GM18520 (cell line): Measurements from ENCODE around the gene ITPR1.

Experiments
- ATAC-seq: cut with Tn5 transposase; IDR thresholded peaks from one replicate; pipeline ENCODE4 v1.9.1; 2021; ENCODE audit not compliant: unreplicated experiment

Gene ITPR1

GRCh38 chr3:4633078-4634004 lies 140.2 kb downstream of the ITPR1 start:
- peak; percentile 60 for ATAC-seq

- no peak for ATAC-seq
Observed at GRCh38 chr3:4634894-4635293, 141.7 kb downstream of the ITPR1 start.

DNA sequence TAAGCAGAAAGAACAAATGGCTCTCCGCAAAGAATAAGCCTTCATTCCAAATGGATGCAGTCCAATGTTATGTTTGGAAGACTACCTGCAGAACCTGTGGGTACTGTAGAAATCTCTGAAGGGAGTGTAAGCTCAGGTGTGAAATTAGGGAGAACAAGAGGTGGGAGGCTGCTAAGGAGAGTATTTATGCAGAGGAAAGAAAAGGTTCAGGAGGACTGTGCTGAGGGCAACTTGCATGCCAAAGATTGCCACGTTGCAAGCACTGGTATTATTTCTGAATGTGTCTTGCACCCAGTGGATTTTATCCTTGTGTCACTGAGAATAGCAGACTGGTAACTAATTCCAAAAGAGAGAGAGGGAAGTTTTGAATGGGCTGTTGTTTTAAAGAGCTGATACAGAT lies 144.1 kb downstream of the ITPR1 start:
- ATAC-seq: no peak

- no peak for ATAC-seq
Observed at GRCh38 chr3:4641863-4642563, 148.9 kb downstream of the ITPR1 start.

DNA sequence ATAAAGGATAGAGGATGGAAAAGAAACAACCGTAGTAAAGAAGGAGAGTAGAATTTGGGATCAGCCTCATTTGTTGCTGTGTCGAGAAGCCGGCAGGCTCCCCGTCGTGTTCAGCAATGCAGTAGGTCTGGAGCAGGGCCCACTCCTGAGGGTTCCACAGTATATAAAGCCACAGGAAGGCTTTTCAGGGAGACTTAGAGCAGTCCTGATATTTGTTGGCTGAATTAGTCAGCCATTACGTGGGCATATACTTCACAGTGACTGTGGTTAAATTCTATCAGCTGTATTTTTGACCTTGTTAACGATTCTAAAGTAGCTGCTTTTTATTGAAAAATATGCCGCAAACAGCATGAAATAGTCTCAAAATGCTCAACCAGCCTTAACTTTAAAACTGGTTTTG lies 149.5 kb downstream of the ITPR1 start:
- no peak for ATAC-seq

DNA sequence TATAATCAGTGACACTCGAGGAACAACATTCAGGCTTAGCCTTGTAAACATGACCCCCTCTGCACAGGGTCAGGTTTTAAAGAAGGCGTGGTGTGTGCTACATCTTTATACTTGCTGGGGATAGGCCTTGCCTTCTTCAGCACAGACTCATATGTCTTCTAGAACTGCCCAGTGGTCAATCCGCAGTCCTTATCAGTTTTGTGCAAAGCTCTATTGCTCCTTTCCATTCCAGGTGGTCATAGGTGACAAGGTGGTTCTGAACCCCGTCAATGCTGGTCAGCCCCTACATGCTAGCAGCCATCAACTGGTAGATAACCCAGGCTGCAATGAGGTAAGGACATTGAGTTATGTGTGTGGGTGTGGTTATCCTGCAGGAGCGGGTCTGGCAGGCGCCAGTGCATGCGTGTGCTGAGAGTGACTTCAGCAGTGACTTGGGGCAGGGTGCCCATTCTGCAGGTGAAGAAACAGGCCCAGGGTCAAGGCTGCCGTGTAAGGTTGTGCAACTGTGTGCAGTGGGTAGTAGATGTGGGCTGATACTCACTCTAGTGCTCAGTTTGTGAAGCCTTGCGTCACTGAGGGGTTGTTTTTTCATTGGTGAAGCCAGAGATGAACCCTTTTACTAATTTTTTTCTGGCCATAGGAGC lies 150.9 kb downstream of the ITPR1 start:
- no peak for ATAC-seq

GRCh38 chr3:4644951-4645350 lies 151.8 kb downstream of the ITPR1 start:
- ATAC-seq: no peak

- ATAC-seq: no peak
Observed at GRCh38 chr3:4645468-4645867, 152.3 kb downstream of the ITPR1 start.

DNA sequence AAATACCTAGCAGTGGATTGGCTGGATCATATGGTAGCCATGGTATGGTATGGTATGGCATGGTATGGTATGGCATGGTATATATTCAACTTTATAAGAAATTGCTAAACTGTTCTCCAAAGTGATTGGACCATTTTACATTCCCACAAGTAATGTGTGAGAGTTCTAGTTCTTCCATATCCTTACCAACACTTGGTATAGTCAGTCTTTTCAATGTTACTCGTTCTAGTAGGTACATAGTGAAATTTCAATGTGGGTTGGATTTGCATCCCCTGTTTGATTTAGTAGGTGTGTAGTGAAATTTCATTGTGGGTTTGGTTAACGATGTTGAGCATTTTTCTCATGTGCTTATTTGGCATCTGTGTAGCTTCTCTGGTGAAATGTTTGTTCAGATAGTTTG lies 154.3 kb downstream of the ITPR1 start:
- no peak for ATAC-seq

- no peak for ATAC-seq
Observed at GRCh38 chr3:4655145-4656045, 162.2 kb downstream of the ITPR1 start.

DNA sequence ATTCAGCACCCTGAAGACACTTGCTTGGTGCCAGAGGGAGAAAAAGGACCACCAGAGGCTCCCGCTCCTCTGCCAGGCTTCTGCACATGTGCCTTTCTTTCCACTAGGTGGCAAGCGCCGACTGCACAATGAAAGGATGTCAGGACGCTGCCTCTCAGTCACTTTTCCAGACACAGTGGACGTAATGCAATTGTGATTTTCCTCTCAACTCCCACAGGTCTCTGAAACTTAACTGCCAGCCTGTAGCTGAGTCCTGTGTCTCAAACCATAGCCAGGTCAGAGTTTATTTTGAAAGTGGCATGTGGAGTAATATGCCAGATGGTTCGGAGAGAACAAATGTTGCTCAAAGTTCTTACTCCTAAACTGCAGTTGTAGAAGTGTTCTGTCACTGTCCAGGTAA lies 162.9 kb downstream of the ITPR1 start:
- ATAC-seq: no peak

- no peak for ATAC-seq
Observed at GRCh38 chr3:4656626-4657328, 163.6 kb downstream of the ITPR1 start.

DNA sequence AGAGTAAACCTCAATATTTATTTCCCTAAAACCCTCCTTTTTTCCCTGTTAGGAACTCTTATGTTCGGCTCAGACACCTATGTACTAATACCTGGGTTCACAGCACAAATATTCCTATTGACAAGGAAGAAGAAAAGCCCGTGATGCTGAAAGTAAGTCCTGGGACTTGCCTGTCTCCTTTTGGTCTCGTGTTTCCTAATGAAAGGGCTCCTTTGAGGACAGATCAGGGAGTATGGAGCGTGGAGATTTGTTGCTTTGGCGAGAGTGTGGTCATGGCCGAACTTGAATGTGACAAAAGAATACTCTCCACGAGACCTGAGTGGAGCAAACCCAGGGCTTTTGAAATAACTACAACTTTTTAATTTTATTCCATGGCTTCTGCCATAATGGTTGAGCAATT lies 167.8 kb downstream of the ITPR1 start:
- no peak for ATAC-seq

DNA sequence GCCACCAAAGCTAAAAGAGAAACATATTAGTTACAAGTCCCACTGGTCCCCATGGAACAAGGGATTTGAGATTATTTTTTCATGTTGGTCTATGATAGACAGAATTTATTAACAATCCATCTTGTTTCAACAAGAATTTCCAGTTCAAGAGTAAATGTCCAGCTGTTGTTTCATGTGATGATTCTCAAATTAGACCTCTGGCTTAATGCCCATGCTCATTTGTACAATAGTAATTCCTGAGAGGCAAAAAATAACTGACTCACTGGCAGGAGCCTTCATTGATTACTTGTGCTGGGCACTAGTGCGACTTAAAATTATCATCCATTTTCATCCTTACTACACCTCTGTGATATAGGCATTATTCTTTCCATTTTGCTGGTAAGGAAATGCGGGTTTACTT lies 171.3 kb downstream of the ITPR1 start:
- ATAC-seq: no peak

DNA sequence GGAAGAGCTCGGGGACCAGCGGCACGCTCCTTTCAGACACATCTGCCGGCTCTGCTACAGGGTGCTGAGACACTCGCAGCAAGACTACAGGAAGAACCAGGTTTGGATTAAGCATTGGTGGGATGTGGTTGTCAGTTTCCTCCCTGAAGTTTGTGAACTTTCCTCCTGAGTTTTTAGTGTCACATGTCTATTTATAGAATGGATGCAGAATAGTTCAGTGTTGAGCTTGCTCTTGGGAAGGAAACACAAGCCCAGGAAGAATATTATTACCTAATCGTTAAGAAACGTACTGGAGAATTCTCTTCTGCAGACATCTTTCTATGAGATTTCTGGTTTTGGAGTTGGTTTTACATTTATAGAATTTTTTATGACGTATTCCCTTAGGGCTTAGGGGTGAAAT lies 172.0 kb downstream of the ITPR1 start:
- ATAC-seq: no peak

GRCh38 chr3:4666071-4666470 lies 172.9 kb downstream of the ITPR1 start:
- ATAC-seq: no peak

DNA sequence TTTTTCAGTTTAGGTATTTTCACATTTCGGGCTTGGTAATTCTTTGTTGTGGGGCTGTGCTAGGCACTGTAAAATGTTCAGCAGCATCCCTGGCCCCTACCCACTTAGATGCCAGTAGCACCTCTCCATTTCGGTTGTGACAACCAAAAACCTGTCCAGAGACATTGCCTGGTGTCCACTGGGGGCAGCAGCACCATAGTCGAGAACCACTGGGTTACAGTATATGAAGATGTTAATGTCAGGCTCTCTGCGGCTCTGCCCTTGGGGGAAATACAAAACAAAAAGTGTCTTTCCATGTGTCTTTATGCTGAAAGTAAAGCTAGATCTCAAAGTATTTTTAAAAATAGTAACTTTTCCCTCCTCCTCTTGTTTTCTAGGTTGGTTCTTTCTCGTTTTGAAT lies 177.2 kb downstream of the ITPR1 start:
- no peak for ATAC-seq

DNA sequence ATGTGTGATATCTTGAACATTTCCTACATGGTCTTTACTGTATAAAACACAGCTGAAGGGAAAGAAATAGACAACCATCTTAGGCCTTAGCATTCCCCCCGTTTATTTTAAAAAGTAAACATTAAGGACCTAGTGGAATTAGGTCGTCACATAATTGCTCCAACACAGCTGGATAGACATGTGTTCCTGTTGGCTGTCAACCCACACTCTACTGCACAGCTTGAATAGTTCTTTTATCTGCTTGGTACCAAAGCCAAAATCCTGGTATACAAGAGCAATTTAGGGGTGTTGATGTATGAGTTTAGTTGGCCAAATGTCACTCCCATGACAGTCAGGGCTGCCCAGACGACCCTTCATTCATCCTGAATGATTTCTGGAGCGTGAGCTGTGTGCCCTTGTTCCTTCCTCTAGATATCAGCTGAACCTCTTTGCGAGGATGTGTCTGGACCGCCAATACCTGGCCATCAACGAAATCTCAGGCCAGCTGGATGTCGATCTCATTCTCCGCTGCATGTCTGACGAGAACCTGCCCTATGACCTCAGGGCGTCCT lies 179.7 kb downstream of the ITPR1 start:
- no peak for ATAC-seq

- ATAC-seq: no peak
Observed at GRCh38 chr3:4674216-4674615, 181.1 kb downstream of the ITPR1 start.

DNA sequence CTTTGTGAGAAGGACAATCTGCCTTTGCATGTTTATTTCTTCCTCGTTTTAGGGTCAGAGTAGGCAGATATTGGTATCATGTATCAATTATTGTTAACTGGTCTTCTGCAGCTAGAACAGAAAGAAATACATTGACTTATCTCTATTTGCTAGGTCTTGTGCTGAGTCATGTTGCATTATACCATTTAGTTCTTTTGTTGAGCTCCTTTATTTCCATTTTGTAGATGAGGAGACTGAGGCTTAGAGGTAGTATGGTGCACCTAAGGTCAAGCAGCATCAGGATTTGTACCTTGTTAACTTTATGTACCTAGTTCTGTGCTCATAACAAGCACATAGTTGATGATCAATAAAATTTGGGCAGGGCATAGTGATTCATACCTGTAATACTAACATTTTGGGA lies 182.6 kb downstream of the ITPR1 start:
- no peak for ATAC-seq
